ENCODE measurements around the gene TOP1. TPM values are rescaled to one million over a fixed set of nuclear protein-coding genes. Genes with fewer than 3 reads are reported as not detected.

Gene TOP1
- total and polyA plus RNA-seq, 9 of the 15 experiments (the other 6 are each of a cell fraction or from before 2014, with no cell fraction given) = 26.4 to 127 (median 39.6) TPM

GRCh38 chr20:41160686-41161085, 132.1 kb downstream of the TOP1 start:
- Histone ChIP-seq H3K9ac (ENCODE audit: insufficient read depth in 1 of 2, low read depth in 2 of 2, low read length in 2 of 2) (no peak overlapping the region), H3K4me2 (ENCODE audit: insufficient read depth, low read length) (no peak overlapping the region), H3K4me3 (no peak overlapping the region), H3K9me1 (ENCODE audit: control insufficient read depth, insufficient read depth, low read length) (peaks cover 13% of the 10 kb centered on the region), H3K36me3 (ENCODE audit: control insufficient read depth, insufficient read depth, low read length) (peaks cover 48% of the 10 kb centered on the region; the same call in 2 of the 3 replicates), H3K27ac (ENCODE audit: extremely low read depth, low read depth, low read length) (no peak overlapping the region), H3K9me3 (replicated peaks; ENCODE audit: control insufficient read depth, insufficient read depth, low read depth, low read length) (no peaks in the 10 kb centered on the region), H2AFZ (ENCODE audit: low read depth, low read length) (no peak overlapping the region), H4K20me1 (replicated peaks; ENCODE audit: control insufficient read depth, insufficient read depth, low read length) (peaks cover 34% of the 10 kb centered on the region), H3K79me2 (ENCODE audit: control insufficient read depth, insufficient read depth, low read length) (no peaks in the 10 kb centered on the region; the same call in 1 of the 3 replicates), H3K27me3 (ENCODE audit: control insufficient read depth in 2 of 2, insufficient read depth in 2 of 2, low read length in 2 of 2) (no peaks in the 10 kb centered on the region), H3K4me1 (replicated peaks in 1 of 2; ENCODE audit: control insufficient read depth in 2 of 2, insufficient read depth in 2 of 2, low read length in 2 of 2) (peaks cover 0 to 11% of the 10 kb centered on the region in 2 experiments; a peak in 3 of 5 replicates)
- DNase-seq (ENCODE audit: extremely low read depth in 1 of 4, low spot score in 3 of 4) = no peak
- intact Hi-C loops (cut with micrococcal nuclease) (no loop called here), in situ Hi-C loops (cut with MboI) (no loop called here)
- CTCF ChIA-PET (ENCODE audit: low intra/inter-chr PET ratio) = no interaction called here
- TF ChIP-seq ZNF324 (CRISPR knock-in tag; IDR thresholded peaks at IDR 0.05) (no peak), ZFP1 (CRISPR knock-in tag; IDR thresholded peaks at IDR 0.05) (no peak), BRF2 (IDR thresholded peaks at IDR 0.05; ENCODE audit: borderline replicate concordance, insufficient read depth, insufficient read length) (no peak), ZNF316 (IDR thresholded peaks at IDR 0.05) (no peak), COPS2 (conservative IDR thresholded peaks at IDR 0.05) (no peak)
- no peak for FAIRE-seq
- 60% methylated on average over 2 of the region's 2 CpGs for WGBS (ENCODE audit: insufficient coverage, low coverage, missing lambda C conversion rate)
- no TSS peak for BruUV-seq (replicated peaks)
- POLR2A ChIA-PET = no interaction called here
- ATAC-seq = no peak

- Histone ChIP-seq H3K4me2 (ENCODE audit: insufficient read depth, low read length) (no peak overlapping the region), H3K79me2 (ENCODE audit: control insufficient read depth, insufficient read depth, low read length) (no peaks in the 10 kb centered on the region; the same call in 1 of the 3 replicates), H3K27me3 (ENCODE audit: control insufficient read depth in 2 of 2, insufficient read depth in 2 of 2, low read length in 2 of 2) (no peaks in the 10 kb centered on the region), H3K36me3 (ENCODE audit: control insufficient read depth, insufficient read depth, low read length) (peaks cover 60% of the 10 kb centered on the region; the same call in 2 of the 3 replicates), H3K27ac (ENCODE audit: extremely low read depth, low read depth, low read length) (no peak overlapping the region), H4K20me1 (replicated peaks; ENCODE audit: control insufficient read depth, insufficient read depth, low read length) (peaks cover 22% of the 10 kb centered on the region), H3K4me1 (replicated peaks in 1 of 2; ENCODE audit: control insufficient read depth in 2 of 2, insufficient read depth in 2 of 2, low read length in 2 of 2) (peaks cover 0 to 11% of the 10 kb centered on the region in 2 experiments; a peak in 3 of 5 replicates), H3K9me3 (replicated peaks; ENCODE audit: control insufficient read depth, insufficient read depth, low read depth, low read length) (no peaks in the 10 kb centered on the region), H3K4me3 (no peak overlapping the region), H3K9ac (ENCODE audit: insufficient read depth in 1 of 2, low read depth in 2 of 2, low read length in 2 of 2) (no peak overlapping the region), H2AFZ (ENCODE audit: low read depth, low read length) (no peak overlapping the region), H3K9me1 (ENCODE audit: control insufficient read depth, insufficient read depth, low read length) (peaks cover 11% of the 10 kb centered on the region)
- DNase-seq (ENCODE audit: extremely low read depth in 1 of 4, low spot score in 3 of 4) (no peak), FAIRE-seq (no peak), ATAC-seq (no peak)
- ChIA-PET CTCF (ENCODE audit: low intra/inter-chr PET ratio) (no interaction called here), POLR2A (no interaction called here)
- in situ Hi-C loops (cut with MboI) = no loop called here
- 71% methylated on average over 1 of the region's 1 CpG for WGBS (ENCODE audit: insufficient coverage, low coverage, missing lambda C conversion rate)
- no peak for TF ChIP-seq ZNF274 (IDR thresholded peaks at IDR 0.05; ENCODE audit: borderline replicate concordance, low read depth, low read length)
- BruUV-seq (replicated peaks) = no TSS peak
- intact Hi-C loops (cut with micrococcal nuclease) = no loop called here
Measured at GRCh38 chr20:41161886-41162285, 133.3 kb downstream of the TOP1 start.
